NCI-H69 (cell line): ENCODE data around the gene PID1.
"Not testable (repeated sequence)": the region's sequence is repeated elsewhere in the genome, so short reads cannot be mapped to it uniquely, and the experiment has no call there.

Experiments used
- DNase-seq: peaks from one replicate; lab custom pipeline; 2025; lab: John Stamatoyannopoulos, UW

PID1 gene

GRCh38 chr2:229212241-229212640 is 58.8 kb downstream of the PID1 start:
- no peak for DNase-seq

GRCh38 chr2:229210641-229211040 is 60.4 kb downstream of the PID1 start:
- no peak for DNase-seq

- DNase-seq: no peak
Measured at GRCh38 chr2:229206548-229206947, 64.5 kb downstream of the PID1 start.

GRCh38 chr2:229205704-229206103 is 65.4 kb downstream of the PID1 start:
- no peak for DNase-seq

GRCh38 chr2:229202646-229203045 is 68.4 kb downstream of the PID1 start:
- no peak for DNase-seq

GRCh38 chr2:229201521-229201920 is 69.6 kb downstream of the PID1 start:
- no peak for DNase-seq

- DNase-seq: no peak
Measured at GRCh38 chr2:229199267-229199666, 71.8 kb downstream of the PID1 start.

GRCh38 chr2:229196448-229196847 is 74.6 kb downstream of the PID1 start:
- DNase-seq: no peak

GRCh38 chr2:229195346-229195947 is 75.6 kb downstream of the PID1 start:
- no peak for DNase-seq

GRCh38 chr2:229193281-229193680 is 77.8 kb downstream of the PID1 start:
- no peak for DNase-seq

- no peak for DNase-seq
Measured at GRCh38 chr2:229191413-229191812, 79.7 kb downstream of the PID1 start.

GRCh38 chr2:229187123-229187522 is 84.0 kb downstream of the PID1 start:
- not testable (repeated sequence) for DNase-seq

GRCh38 chr2:229181641-229182040 is 89.4 kb downstream of the PID1 start:
- no peak for DNase-seq

- DNase-seq: no peak
Measured at GRCh38 chr2:229180658-229181057, 90.4 kb downstream of the PID1 start.

- DNase-seq: no peak
Measured at GRCh38 chr2:229179628-229180027, 91.5 kb downstream of the PID1 start.

- no peak for DNase-seq
Measured at GRCh38 chr2:229178706-229179105, 92.4 kb downstream of the PID1 start.

GRCh38 chr2:229178117-229178516 is 93.0 kb downstream of the PID1 start:
- DNase-seq: no peak

- DNase-seq: no peak
Measured at GRCh38 chr2:229176136-229176535, 95.0 kb downstream of the PID1 start.

- DNase-seq: no peak
Measured at GRCh38 chr2:229175497-229175863, 95.6 kb downstream of the PID1 start.

GRCh38 chr2:229174794-229175496 is 96.1 kb downstream of the PID1 start:
- no peak for DNase-seq

- no peak for DNase-seq
Measured at GRCh38 chr2:229173825-229174359, 97.2 kb downstream of the PID1 start.

GRCh38 chr2:229170916-229171315 is 100.2 kb downstream of the PID1 start:
- DNase-seq: no peak

- no peak for DNase-seq
Measured at GRCh38 chr2:229170171-229170570, 100.9 kb downstream of the PID1 start.

- no peak for DNase-seq
Measured at GRCh38 chr2:229169751-229170150, 101.3 kb downstream of the PID1 start.
